Measurements from ENCODE around the gene SYNGAP1. TPM values are rescaled to one million over a fixed set of nuclear protein-coding genes. Genes with fewer than 3 reads are reported as not detected.

SYNGAP1 gene
- total and polyA plus RNA-seq, 9 of the 15 experiments (the other 6 are each of a cell fraction or from before 2014, with no cell fraction given) = 0.01 to 22.8 (median 3.2) TPM

- TF ChIP-seq ZHX1 (conservative IDR thresholded peaks at IDR 0.05; ENCODE audit: low read length) (no peak), FOXO4 (CRISPR knock-in tag; IDR thresholded peaks at IDR 0.05) (no peak), SRSF7 (optimal IDR thresholded peaks at IDR 0.05; ENCODE audit: low read depth, low read length) (no peak), SNRNP70 (optimal IDR thresholded peaks at IDR 0.05; ENCODE audit: low read depth, low read length) (no peak), ZZZ3 (IDR thresholded peaks at IDR 0.05) (no peak), SUPT5H (IDR thresholded peaks at IDR 0.05) (peak; percentile 93), MED1 (CRISPR knock-in tag; IDR thresholded peaks at IDR 0.05; ENCODE audit: borderline replicate concordance) (no peak), ZNF318 (IDR thresholded peaks at IDR 0.05; ENCODE audit: borderline replicate concordance in 1 of 2, low read depth in 1 of 2) (no peak)
Measured at GRCh38 chr6:33454009-33454946, 34.4 kb downstream of the SYNGAP1 start, which contains the start of gene ZBTB9 (continued).
